ENCODE data around the gene NINJ1.

The NINJ1 gene

GRCh38 chr9:93134015-93134739 lies at the start of gene NINJ1:
NINJ1 (minus strand) TSS chr9:93134251; CDS start chr9:93134217, 34 bp downstream.
- peak; percentile 99 for DNase-seq

DNA sequence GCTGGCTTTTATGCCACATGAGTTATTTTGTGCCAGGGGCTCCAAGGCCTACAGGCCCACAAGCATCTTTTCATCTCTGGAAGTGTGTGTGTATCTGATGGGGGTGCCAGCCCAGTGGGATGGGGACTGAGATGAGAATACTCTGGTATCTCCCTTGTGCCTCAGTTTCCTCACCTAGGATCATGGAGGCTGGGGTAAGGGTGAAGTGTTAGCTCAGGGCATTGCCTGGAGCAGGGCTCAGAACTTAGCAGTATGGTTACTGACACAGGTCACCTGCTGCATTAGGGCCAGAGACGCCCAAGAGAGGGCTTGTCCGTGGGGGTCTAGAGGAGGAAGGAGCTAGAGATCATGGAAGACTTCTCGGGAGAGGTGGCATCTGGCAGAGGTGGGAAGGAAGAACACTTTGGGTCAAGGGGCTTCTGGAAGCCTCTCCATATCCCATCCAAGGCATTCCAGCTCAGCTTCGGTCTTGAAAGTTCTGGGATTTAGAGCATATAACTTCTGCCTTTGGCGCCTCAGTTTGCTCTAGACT lies 49.1 kb upstream of the NINJ1 start:
- no peak for DNase-seq

DNA sequence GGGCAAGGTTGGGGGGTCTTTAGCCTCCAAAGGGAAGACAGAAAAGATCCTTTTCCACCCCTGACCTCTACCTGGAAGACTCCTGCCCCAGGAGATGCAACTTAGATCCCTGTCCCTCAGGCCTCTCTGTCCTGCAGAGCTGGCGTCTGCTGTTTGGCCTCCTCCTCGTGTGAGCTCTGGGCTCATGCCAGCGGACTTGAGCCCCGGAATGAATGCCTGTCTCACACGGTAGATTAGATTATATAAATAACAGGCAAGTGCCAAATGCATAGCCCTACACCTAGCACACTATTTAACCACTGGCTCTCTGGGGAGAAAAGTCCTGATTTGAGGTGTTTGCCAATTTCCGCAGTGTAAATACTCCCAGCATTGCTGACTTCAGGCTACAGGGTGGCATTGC lies 48.5 kb upstream of the NINJ1 start:
- no peak for DNase-seq

DNA sequence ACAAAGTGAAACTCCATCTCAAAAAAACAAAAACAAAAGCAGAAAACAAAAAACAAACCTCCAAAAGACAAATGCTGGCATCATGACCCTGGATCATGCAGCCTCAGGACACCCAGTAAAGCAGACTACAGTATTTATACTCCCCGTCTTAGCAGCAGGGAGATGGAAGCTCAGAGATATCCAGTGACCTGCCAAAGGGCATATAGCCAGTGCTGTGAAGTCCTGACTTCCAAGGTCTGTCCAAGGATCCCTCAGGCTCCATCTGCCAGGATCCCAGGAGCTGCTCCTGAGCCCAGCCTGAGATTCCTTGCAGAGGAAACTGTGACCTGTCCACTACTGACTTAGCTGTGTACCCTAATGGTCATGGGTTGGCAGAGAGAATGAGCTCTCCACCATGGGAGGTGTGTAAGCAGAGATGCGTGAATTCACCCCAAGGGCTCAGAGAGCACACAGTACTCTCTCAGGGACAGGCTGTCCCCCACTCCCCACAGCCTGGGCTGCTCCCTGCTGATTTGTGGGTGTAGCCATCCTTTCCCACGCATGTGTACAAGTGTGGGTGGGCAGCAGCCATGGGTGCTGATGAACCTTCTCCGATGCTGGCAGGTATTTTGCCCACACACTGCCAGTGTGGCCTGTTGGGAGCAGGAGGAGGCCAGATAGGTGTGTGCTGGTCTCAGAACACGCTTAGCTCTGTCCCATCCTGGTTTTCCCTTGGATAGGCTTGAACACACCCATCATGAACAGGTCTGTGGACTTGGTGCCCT lies 47.8 kb upstream of the NINJ1 start:
- DNase-seq, result no peak

- no peak for DNase-seq
These were observed 46.9 kb upstream of the NINJ1 start for GRCh38 chr9:93180938-93181337.

DNA sequence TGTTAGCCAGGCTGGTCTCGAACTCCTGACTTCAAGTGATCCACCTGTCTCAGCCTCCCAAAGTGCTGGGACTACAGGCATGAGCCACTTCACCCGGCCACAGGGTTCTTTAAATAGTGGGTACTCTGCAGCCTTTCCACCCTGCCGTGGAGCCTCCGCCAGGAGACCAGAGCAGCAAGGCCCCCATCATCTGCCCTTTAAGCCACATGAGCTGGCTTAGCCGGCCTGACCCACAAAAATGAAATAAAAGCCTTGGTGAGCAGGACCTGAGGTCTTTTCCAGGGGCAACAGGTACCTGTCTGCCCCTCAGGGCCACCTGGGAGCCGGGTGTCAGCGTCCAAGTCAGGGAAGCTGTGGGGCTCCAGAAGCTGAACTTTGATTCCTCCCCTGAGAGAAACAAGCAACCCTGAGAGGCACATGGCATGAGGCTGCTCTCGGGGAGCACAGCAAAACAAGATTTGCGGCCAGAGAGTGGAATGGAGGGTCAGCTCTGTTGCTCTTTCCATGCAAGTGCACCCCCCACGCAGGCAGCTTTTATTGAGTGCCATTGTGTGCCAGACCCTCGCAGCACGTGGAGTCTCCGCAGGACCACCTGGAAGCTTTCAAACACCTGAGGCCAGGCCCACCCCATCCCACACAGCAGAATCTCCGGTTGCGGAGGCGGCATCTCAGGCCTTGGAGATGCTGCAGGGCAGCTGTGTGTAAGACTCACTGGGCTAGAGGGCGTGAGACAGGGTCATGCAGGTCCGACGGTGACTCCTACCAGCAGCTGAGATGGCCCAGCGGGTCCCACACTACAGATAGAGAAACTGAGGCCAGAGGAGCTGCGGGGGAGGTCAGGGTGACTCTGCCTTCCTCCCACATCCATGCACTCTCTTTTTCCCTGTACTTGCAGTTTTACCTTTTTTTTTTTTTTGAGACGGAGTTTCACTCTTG lies 45.1 kb upstream of the NINJ1 start:
- DNase-seq, result no peak

DNA sequence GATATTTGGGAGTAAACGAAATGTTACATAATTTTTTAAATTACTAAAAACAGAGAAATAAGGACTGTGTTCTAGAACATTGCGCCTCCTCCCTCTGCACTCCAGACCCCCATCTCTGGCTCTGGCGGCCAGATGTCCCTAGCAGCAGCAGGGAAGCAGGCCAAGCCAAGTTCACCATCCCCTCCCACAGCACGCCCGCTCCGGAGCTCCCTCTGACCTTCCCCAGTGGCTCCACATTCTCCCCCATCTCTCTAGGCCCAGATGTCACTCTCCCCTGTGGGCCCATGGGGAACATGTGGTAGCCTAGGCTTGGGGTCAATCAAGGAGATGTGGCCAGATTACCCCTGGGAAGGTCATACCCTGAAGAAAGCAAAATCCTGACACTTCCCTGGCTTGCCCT lies 43.6 kb upstream of the NINJ1 start:
- no peak for DNase-seq

DNA sequence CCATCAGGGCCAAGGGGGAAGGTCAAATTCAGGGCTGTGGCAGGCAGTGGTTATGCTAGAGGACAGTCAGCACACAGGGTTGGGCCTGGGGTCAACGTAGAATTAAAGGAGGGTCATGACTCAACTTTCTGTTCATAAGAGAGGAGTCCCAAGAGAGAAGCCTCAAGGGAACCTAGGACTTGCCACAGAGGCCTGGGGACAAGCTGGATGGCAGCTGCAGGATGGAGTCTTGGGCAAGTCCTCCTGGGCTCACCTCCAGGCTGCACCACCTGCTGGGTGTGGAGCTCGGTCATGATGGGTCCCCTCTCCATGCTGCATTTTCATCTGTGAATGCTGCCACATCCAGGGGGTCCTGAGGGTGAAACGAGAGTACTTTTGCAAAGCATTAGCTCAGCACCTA lies 40.9 kb upstream of the NINJ1 start:
- no peak for DNase-seq

DNA sequence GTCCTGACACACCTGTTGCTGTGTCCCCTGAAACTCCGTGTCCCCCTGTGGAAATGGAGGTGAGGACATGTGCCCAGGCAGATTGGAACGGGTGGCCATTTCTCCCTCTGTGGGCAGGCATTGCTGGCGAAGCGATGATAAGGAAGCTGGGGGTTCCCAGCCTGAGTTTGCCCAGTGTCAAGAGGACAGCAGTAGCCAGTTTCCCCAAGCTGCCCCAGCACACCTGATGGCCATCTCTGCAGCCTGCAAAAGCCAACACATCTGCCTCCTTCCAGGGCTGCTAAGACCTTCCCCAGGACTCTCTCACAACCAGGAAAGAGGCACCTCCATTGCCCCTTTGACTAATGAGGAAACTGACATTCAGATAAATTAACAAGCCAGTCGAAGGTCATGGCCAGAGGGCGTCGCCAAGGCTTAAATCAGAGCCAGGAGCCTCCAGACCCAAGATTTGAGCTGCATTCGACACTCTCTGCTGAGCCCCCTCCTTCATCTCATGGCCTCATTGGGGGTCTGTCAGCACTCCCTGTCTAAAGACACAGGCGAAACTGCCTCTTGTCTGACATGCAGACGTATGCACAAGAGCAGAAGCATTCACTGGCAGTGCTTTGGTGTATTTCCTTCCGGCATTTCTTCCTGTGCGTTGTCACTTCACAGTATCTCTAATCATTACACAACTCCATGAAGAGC lies 39.5 kb upstream of the NINJ1 start:
- no peak for DNase-seq

DNA sequence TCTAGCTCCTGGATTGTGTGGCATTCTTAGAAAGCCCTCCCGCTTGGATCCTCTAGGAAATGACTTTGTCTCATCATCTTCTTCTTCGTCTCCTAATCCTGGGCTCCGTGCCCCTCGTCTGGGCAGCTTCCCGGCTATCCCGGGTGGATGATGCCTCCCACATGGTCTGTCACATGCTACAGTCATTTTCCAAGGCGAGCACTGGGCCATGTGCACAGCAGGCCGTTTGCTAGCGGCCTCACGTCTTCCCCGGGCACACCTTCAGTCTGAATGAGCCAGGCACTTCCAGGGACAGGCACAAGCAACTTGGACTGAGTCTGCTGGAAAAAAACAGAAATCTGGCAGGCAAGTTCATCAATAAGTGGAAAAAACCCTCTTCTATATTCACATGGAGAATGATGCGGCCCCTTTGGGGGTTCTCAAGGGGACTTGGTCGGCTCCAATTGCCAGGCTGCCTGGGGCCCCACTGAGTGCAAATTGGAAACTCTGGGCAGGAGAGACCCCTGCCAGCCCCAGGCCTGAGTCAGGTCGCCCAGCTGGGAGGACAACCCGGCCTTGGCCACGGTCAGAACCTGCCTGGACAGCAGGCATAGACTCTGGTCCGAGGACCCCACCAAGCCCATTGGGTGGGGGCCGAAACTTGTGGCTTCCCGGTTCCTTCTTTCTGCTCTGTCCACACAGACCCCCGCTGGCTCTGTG lies 38.8 kb upstream of the NINJ1 start:
- no peak for DNase-seq

GRCh38 chr9:93171261-93171990 lies 37.4 kb upstream of the NINJ1 start:
- DNase-seq, result no peak

DNA sequence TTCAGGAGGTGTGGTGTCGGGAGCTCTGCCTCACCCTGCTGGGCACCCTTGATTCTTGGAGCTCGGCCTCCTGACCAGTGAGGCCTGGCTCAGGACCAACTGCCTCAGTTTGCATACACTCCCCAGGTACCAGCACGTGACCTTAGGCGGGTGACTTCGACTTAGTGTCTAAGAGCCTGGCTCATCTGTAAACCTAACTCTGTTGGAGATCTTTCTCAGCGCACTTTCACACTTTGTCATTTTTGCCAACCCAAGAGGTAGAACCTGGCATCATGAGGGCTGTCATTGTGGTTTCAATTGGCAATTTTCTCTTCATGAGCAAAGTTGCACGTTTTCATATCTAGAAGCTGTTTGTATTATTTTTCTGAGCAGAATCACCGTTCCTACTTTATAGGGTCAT lies 36.5 kb upstream of the NINJ1 start:
- no peak for DNase-seq

DNA sequence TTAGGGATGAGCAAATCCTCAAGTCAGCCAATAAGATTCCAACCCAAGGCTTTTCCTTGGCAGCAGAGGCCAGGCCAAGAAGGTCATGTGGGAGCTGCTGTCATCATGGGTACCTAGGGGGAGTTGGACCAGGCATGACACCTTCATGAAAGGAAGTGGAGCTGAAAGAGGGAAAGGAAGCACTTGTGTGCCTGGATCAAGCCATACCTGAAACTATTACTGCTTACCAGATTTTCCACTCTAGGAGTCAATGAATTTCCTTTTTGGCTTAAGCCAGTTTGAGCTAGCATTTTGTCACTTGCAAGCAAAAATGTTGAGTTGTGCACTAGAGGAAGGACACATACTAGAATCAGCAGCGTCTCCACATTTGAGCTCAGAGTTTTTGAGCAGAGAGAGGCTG lies 35.4 kb upstream of the NINJ1 start:
- no peak for DNase-seq

GRCh38 chr9:93168581-93168980 lies 34.5 kb upstream of the NINJ1 start:
- DNase-seq, result no peak

DNA sequence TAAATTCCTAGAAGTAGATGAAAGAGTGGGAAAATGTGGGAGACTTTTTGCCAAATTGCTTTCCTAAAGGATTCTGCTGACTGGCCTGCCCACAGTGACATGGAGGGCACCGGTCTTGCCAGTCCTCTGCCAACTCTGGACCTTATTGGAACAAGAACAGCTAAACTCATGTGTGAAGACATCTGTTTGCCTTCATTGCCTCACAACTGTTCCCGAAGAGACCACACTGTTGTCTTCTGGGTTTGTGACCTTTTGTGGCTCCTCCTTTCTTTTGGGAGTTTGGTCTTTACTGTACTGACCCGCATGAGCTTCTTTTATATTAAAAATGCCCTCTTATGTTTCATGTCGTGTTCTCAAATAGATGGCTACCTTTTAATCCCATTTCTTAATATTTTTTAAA lies 33.8 kb upstream of the NINJ1 start:
- DNase-seq, result no peak

- no peak for DNase-seq
These were observed 33.1 kb upstream of the NINJ1 start for GRCh38 chr9:93167185-93167584.

GRCh38 chr9:93166699-93167098 lies 32.6 kb upstream of the NINJ1 start:
- DNase-seq, result no peak

GRCh38 chr9:93164085-93164484 lies 30.0 kb upstream of the NINJ1 start:
- DNase-seq, result no peak

- no peak for DNase-seq
These were observed 27.9 kb upstream of the NINJ1 start for GRCh38 chr9:93161786-93162562.
